Measurements from ENCODE around the gene GAS2.

GAS2 gene

DNA sequence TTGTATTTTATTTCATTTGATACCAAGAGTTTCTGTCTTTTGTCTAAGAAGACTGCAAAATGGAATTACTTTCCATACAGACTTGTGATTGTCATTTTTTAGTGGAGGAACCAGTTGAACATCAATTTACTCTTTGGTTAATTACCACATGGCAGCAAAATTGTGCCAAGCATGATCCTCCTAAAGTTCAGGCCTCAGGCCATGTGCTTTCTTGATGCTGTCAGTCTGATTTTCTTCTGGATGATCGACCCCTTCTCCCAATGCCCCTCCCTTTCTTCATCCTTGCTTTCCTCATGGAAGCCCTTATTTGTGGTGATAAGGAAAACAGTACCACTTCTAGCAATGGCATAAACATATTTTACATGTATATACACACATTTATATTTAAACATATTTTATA, 87.0 kb downstream of the GAS2 start:
- Histone ChIP-seq H3F3A (ENCODE audit: insufficient read depth, low read length) (no peaks in the 10 kb centered on the region), H3K9me3 (replicated peaks; ENCODE audit: insufficient read depth, low read length) (no peaks in the 10 kb centered on the region), H3K27me3 (replicated peaks; ENCODE audit: insufficient read depth, low read length) (no peaks in the 10 kb centered on the region), H4K20me1 (ENCODE audit: insufficient read depth, low read length) (no peaks in the 10 kb centered on the region), H3K4me1 (ENCODE audit: low read length) (0 out of 2 replicates have a peak, but pooled peaks cover 6% of the 10 kb centered on the region), H3K36me3 (replicated peaks; ENCODE audit: insufficient read depth, low read length) (no peaks in the 10 kb centered on the region), H3K27ac (ENCODE audit: low read length) (no peak overlapping the region), H2AFZ (ENCODE audit: low read length) (no peak overlapping the region), H3K9ac (ENCODE audit: low read length) (no peak overlapping the region), H3K4me3 (ENCODE audit: low read length) (no peak overlapping the region), H3K4me2 (ENCODE audit: low read depth, low read length) (no peak overlapping the region), H3K9me2 (replicated peaks; ENCODE audit: insufficient read depth, low read length) (no peaks in the 10 kb centered on the region), H3K79me2 (ENCODE audit: low read length) (no peaks in the 10 kb centered on the region)
- TF ChIP-seq EZH2phosphoT487 (IDR thresholded peaks at IDR 0.05; ENCODE audit: low read length) (no peak), EZH2 (optimal IDR thresholded peaks at IDR 0.05; ENCODE audit: low read depth, low read length) (no peak)
- TF ChIP-seq, protein P1, sequence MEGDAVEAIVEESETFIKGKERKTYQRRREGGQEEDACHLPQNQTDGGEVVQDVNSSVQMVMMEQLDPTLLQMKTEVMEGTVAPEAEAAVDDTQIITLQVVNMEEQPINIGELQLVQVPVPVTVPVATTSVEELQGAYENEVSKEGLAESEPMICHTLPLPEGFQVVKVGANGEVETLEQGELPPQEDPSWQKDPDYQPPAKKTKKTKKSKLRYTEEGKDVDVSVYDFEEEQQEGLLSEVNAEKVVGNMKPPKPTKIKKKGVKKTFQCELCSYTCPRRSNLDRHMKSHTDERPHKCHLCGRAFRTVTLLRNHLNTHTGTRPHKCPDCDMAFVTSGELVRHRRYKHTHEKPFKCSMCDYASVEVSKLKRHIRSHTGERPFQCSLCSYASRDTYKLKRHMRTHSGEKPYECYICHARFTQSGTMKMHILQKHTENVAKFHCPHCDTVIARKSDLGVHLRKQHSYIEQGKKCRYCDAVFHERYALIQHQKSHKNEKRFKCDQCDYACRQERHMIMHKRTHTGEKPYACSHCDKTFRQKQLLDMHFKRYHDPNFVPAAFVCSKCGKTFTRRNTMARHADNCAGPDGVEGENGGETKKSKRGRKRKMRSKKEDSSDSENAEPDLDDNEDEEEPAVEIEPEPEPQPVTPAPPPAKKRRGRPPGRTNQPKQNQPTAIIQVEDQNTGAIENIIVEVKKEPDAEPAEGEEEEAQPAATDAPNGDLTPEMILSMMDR (IDR thresholded peaks at IDR 0.05; ENCODE audit: low read length) = no peak
- no peak for DNase-seq

DNA sequence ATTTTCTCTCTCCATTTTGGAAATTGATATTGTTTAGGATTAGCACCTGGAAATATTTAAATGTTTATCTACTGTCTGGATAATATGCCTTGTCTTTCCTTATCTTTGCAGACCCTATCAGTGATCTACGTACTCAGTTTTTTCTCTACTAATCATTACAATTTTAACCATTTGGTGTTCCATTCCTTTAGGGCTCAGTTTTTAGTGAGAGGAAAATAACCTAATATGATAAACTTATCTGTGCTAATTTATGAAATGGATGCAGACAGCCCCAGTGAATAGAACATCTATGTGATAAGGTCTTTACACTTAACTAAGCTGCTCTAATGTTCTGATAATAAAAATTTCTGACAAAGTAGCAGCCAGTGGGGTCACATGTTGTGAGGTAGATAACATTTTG, 94.7 kb downstream of the GAS2 start:
- H3K9ac ChIP-seq (ENCODE audit: low read length) = no peak overlapping the region

DNA sequence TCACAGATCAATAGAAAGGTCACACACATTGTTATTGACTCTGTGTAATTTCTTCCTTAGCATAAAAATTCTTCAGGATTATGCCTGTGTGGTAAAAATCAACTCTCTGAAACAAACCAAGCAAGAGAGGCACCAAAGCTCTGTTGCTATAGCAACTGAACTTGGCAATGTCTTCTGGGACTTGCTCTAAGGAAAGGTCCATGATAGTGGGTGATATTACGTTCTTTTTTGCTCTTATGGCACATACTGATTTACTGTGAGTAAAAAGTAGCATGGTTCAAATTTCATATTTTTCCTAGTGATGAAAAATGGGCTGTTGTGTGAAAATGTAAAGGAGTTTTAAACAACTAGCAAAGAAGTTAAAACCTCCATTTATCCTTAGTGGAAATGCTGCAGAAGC, 96.8 kb downstream of the GAS2 start:
- no peak overlapping the region for H2AFZ ChIP-seq (ENCODE audit: low read length)
- no peaks in the 10 kb centered on the region for H3K27me3 ChIP-seq (replicated peaks; ENCODE audit: insufficient read depth, low read length)
- no peak for DNase-seq
- H3K4me2 ChIP-seq (ENCODE audit: low read depth, low read length) = no peak overlapping the region
- H3K9me2 ChIP-seq (replicated peaks; ENCODE audit: insufficient read depth, low read length) = no peaks in the 10 kb centered on the region
- no peak overlapping the region for H3K27ac ChIP-seq (ENCODE audit: low read length)
- H4K20me1 ChIP-seq (ENCODE audit: insufficient read depth, low read length) = no peaks in the 10 kb centered on the region
- peaks cover 9% of the 10 kb centered on the region for H3K4me1 ChIP-seq (ENCODE audit: low read length)
- H3K9me3 ChIP-seq (replicated peaks; ENCODE audit: insufficient read depth, low read length) = no peaks in the 10 kb centered on the region
- no peak overlapping the region for H3K4me3 ChIP-seq (ENCODE audit: low read length)
- peaks cover 14% of the 10 kb centered on the region; the same call in 1 of the 2 replicates for H3K79me2 ChIP-seq (ENCODE audit: low read length)
- TF ChIP-seq EZH2 (optimal IDR thresholded peaks at IDR 0.05; ENCODE audit: low read depth, low read length) = no peak
- TF ChIP-seq EZH2phosphoT487 (IDR thresholded peaks at IDR 0.05; ENCODE audit: low read length) = no peak
- TF ChIP-seq, protein P1 (IDR thresholded peaks at IDR 0.05; ENCODE audit: low read length) = no peak
- H3K9ac ChIP-seq (ENCODE audit: low read length) = no peak overlapping the region
- H3K36me3 ChIP-seq (replicated peaks; ENCODE audit: insufficient read depth, low read length) = no peaks in the 10 kb centered on the region; the same call in 1 of the 2 replicates
- no peaks in the 10 kb centered on the region for H3F3A ChIP-seq (ENCODE audit: insufficient read depth, low read length)

More for the DNA sequence above, 94.7 kb downstream of the GAS2 start:
- DNase-seq = no peak
- no peaks in the 10 kb centered on the region for H4K20me1 ChIP-seq (ENCODE audit: insufficient read depth, low read length)
- H3K4me2 ChIP-seq (ENCODE audit: low read depth, low read length) = no peak overlapping the region
- peaks cover 15% of the 10 kb centered on the region for H3K4me1 ChIP-seq (ENCODE audit: low read length)
- H3K27ac ChIP-seq (ENCODE audit: low read length) = no peak overlapping the region
- TF ChIP-seq EZH2 (optimal IDR thresholded peaks at IDR 0.05; ENCODE audit: low read depth, low read length) = no peak
- no peak for TF ChIP-seq EZH2phosphoT487 (IDR thresholded peaks at IDR 0.05; ENCODE audit: low read length)
- TF ChIP-seq, protein P1 (IDR thresholded peaks at IDR 0.05; ENCODE audit: low read length) = no peak
- no peaks in the 10 kb centered on the region for H3K27me3 ChIP-seq (replicated peaks; ENCODE audit: insufficient read depth, low read length)
- peaks cover 14% of the 10 kb centered on the region; the same call in 1 of the 2 replicates for H3K79me2 ChIP-seq (ENCODE audit: low read length)
- no peak overlapping the region for H2AFZ ChIP-seq (ENCODE audit: low read length)
- H3K4me3 ChIP-seq (ENCODE audit: low read length) = no peak overlapping the region
- H3F3A ChIP-seq (ENCODE audit: insufficient read depth, low read length) = no peaks in the 10 kb centered on the region
- H3K36me3 ChIP-seq (replicated peaks; ENCODE audit: insufficient read depth, low read length) = no peaks in the 10 kb centered on the region; the same call in 1 of the 2 replicates
- H3K9me3 ChIP-seq (replicated peaks; ENCODE audit: insufficient read depth, low read length) = no peaks in the 10 kb centered on the region
- H3K9me2 ChIP-seq (replicated peaks; ENCODE audit: insufficient read depth, low read length) = no peaks in the 10 kb centered on the region
